ENCODE measurements around the gene WEE2.

DNA sequence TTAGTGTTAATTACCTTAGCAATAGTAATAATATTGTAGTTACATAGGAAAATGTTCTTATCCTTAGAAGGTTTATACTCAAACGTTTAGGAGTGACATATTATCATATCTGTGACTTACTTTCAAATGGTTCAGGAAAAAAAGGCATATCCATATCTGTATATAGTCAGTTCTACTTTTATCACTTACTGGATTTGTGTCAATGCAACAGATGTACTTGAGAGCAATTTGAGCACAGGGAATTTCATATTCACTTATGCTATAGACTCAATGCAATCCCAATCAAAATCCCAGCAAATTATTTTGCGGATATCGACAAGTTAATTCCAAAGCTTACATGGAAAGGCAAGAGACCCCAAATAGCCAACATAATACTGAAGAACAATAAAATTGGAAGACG lies 16.2 kb upstream of the WEE2 start:
- TF ChIP-seq, protein P1, sequence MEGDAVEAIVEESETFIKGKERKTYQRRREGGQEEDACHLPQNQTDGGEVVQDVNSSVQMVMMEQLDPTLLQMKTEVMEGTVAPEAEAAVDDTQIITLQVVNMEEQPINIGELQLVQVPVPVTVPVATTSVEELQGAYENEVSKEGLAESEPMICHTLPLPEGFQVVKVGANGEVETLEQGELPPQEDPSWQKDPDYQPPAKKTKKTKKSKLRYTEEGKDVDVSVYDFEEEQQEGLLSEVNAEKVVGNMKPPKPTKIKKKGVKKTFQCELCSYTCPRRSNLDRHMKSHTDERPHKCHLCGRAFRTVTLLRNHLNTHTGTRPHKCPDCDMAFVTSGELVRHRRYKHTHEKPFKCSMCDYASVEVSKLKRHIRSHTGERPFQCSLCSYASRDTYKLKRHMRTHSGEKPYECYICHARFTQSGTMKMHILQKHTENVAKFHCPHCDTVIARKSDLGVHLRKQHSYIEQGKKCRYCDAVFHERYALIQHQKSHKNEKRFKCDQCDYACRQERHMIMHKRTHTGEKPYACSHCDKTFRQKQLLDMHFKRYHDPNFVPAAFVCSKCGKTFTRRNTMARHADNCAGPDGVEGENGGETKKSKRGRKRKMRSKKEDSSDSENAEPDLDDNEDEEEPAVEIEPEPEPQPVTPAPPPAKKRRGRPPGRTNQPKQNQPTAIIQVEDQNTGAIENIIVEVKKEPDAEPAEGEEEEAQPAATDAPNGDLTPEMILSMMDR (IDR thresholded peaks at IDR 0.05; ENCODE audit: poor library complexity, severe bottlenecking): no peak
- TF ChIP-seq POLR2AphosphoS5 (IDR thresholded peaks at IDR 0.05) (no peak), RAD21 (conservative IDR thresholded peaks at IDR 0.05) (no peak), SMC3 (conservative IDR thresholded peaks at IDR 0.05; ENCODE audit: poor library complexity) (no peak), EP300 (conservative IDR thresholded peaks at IDR 0.05; ENCODE audit: poor library complexity, severe bottlenecking) (no peak)
